Stimulated activated naive CD4-positive, alpha-beta T cell (primary cell): ENCODE data around the gene SLC25A13.
"Not testable (repeated sequence)": the region's sequence is repeated elsewhere in the genome, so short reads cannot be mapped to it uniquely, and the experiment has no call there.

Source experiments
- DNase-seq, 6 experiments: peaks; one replicate each; lab custom pipeline; 2025; lab: John Stamatoyannopoulos, UW

SLC25A13 gene, protein sequence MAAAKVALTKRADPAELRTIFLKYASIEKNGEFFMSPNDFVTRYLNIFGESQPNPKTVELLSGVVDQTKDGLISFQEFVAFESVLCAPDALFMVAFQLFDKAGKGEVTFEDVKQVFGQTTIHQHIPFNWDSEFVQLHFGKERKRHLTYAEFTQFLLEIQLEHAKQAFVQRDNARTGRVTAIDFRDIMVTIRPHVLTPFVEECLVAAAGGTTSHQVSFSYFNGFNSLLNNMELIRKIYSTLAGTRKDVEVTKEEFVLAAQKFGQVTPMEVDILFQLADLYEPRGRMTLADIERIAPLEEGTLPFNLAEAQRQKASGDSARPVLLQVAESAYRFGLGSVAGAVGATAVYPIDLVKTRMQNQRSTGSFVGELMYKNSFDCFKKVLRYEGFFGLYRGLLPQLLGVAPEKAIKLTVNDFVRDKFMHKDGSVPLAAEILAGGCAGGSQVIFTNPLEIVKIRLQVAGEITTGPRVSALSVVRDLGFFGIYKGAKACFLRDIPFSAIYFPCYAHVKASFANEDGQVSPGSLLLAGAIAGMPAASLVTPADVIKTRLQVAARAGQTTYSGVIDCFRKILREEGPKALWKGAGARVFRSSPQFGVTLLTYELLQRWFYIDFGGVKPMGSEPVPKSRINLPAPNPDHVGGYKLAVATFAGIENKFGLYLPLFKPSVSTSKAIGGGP

DNA sequence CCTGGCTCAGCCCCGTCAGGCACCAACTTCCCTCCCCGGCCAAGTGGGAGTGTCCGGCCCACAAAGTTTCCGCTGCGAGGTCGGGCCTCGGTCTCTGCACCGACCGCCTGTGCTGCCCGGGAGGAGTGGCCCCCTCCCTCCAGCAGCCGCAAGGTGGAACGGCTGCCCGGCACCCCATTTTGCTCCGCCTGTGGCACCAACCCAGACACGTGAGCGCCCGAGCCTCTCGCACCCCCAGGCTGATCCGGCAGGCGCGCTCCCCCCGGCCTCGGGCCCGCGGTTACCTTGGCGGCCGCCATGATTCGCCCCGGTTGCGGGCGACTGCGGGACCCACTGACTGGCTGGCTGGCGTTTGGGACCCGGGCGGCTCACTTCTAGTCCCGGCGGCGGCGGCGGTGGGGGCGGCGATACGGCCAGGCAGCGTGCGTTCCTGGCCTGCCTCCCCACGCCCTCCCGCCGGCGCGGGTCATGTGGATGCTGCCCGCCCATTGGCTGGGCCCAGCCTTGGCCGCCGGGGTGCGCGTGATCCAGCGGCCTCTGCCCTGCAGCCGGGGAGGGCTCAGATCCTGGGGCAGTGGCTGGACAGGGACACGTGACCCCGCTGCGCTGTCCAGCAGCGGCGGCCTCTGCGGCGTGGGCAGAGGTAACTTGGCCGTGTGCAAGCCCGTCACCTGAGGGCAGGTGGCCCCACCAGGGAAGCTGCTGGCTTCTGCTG is at the start of gene SLC25A13:
SLC25A13 (minus strand) TSS at position 441 of the 715 bp plus-strand sequence; CDS start at position 299, 142 bp downstream.
- peak; percentile 31 to 70 (median 46) for DNase-seq

DNA sequence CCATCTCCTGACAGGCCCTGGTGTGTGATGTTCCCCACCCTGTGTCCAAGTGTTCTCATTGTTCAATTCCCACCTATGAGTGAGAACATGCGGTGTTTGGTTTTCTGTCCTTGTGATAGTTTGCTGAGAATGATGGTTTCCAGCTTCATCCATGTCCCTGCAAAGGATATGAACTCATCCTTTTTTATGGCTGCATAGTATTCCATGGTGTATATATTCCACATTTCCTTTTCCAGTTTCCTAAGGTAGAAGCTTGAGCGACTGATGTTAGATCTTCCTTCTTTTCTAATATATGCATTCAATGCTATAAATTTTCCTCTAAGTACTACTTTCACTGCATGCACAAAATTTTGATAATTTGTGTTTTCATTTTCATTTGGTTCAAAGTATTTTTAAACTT is 44.0 kb upstream of the SLC25A13 start:
- DNase-seq = not testable (repeated sequence)

DNA sequence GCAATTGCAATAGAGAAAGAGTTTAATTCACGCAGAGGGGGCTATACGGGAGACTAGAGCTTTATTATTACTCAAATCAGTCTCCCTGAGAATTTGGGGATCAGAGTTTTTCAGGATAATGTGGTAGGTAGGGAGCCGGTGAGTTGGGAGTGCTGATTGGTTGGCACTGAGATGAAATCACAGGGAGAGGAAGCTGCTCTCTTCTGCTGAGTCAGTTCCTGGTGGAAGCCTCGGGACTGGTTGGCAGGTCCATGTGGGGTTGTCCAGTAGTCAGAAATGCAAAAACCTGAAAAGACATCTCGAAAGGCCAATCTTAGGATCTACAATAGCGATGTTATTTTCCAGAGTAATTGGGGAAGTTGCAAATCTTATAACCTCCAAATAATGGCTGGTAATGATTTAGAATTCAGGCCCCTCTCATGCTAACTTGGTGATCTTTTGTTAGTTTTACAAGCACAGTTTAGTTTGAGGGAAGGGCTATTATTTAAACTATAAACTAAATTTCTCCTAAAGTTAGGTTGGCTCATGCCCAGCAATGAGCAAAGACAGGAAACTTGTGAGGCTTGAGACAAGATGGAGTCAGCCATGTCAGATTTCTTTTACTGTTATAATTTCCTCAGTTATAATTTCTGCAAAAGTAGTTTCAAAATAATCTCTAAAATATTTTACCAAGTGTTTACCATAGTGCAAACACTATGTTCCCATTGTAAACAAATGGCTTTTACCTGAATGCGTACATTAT is 39.4 kb upstream of the SLC25A13 start:
- no peak for DNase-seq

DNA sequence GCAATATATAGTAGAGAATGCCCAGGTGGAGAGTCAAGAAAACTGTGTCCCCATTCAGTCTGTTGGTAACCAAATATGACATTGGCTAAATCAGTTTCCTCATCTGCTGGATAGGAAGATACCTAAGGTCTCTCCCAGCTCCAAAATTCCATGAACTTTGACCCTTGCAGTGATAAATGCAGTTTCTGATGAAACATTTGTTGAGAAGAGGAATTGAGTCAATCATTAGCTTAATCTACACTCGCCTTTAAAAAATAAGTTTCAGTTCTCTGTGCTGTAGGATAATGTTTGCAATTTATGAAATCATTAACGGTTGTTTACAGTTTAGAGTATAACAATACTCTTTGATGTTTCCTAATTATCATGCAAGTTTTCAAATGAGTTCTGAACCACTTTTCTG is 38.0 kb upstream of the SLC25A13 start:
- no peak for DNase-seq

DNA sequence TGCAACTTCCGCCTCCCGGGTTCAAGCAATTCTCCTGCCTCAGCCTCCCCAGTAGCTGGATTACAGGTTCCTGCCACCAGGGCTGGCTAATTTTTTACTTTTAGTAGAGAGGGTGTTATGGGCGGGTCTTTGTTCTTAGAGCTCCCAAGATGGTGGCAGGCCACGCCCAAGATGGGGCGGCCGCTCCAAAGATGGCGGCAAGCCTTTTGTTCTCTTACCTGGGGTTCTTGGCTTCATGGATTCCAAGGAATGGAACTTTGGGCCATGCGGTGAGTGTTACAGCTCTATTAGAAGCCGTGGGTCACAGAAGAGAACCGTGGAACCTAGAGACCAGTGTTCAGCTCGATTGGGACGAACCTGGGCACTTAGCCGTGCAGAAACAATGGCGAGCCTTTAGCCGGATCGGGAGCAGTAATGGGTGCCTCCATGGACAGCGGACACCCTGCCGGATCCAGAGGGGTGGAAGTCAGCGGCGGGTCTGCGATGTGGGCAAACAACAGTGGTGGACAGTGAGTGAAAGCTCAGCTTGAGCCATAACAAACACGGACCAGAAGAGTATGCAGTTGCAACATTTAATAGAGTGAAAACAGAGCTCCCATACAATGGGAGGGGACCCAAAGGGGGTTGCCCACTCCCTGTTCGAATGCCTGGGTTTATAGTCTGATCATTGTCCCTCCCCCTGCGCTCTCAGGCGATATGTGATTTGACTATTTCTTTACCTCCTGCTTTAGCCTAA is 36.5 kb upstream of the SLC25A13 start:
- not testable (repeated sequence) for DNase-seq

DNA sequence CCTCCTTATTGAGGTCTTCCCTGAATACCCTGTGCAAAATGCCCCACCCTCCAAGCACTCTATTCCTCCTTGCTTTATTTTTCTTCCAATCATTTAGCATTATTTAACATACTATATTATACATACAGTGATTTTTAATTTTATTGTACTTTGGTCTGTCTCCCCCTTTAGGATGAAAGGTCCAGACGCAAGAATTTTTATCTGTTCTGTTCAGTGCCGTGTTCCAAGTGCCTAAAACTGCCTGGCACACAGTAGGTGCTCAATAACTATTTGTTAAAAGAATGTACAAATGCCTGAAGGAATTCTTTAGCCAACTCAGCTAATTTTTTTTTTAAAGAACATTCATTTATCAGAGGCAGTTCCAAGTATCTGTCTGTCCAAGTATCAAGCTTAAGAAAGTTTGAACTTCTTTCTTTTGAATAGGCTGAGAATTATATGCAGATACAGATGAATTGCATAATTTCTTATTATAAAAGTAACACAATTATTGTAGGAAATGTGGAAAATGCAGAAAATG is 34.1 kb upstream of the SLC25A13 start:
- DNase-seq = no peak

DNA sequence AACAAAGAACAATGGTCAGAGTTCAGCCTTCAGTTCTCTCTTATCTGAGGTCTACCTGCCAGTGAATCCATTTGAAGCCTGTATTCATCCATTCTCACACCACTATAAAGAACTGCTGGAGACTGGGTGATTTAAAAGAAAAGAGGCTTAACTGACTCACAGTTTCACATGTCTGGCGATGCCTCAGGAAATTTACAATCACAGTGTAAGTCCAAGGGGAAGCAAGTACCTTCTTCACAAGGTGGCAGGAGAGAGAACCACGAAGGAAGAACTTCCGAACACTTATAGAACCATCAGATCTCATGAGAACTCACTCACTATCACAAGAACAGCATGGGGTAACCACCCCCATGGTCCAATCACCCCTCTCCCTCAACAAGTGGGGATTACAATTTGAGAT is 33.0 kb upstream of the SLC25A13 start:
- DNase-seq = no peak

DNA sequence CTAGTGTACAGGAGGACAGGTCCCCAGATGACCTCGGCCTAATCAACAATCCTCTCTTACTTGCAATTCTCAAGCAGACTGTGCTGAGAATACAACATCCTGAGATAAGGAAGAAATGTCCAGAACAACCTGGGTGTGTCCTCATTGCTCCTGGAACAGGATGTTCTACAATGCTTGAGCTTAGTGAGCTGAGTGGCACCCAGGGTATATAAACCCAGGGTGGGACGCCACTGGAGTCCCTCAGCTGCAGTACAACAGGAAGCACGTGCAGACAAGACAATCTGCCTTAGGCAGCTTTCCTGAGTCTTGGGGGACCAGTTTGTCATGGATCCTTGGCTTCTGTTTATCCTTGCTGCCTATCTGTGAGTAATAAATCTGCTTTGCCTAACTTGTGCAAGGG is 27.7 kb upstream of the SLC25A13 start:
- no peak for DNase-seq

DNA sequence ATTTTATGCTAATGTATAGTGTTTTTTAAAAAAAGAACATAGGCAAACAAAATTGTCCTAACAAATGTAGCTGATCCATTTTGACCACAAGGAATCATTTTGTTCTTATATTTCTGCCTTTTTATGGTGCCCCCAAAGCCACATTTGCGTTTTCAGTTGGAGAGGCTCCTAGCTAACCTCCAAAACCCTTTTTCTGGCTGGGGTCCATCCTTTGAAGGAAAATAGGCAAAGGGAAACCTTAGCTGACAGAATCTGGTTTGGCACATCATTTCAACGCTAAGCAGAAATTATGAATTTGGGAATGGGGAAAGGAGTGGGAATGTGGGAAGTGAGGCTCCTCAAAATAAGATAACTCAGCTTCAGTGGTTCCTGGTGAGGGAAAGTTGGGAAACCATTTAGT is 25.6 kb upstream of the SLC25A13 start:
- no peak for DNase-seq

DNA sequence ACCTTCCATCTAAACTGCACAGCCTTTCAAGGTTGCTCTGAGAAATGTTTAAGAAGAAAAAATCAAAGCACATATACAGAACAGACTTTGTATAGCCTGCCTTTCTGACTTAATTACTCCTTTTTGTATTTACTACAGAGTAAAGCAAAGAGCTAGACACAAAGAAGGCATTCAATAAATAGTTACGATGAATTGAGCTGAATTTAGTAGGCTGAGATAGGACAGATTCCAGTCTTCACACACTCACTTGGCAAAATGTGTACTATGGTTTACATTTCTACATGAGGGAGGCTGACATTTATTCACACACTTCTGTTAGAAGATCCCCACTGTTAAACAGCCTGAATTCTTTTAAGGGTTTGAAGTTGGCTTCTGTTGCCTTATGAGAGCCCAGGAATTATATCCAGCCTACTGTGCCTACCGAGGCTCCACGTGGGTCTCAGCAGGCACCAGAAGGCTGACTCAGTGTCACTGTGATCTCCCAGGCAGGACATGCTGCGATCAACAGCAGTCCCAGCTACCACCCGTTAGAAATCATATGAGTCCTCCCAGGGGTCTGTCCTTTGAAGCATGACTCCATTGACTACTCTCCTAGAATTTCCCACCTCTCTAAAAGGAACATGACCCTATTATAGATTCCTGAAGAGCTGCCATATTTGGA is 24.5 kb upstream of the SLC25A13 start:
- no peak for DNase-seq

DNA sequence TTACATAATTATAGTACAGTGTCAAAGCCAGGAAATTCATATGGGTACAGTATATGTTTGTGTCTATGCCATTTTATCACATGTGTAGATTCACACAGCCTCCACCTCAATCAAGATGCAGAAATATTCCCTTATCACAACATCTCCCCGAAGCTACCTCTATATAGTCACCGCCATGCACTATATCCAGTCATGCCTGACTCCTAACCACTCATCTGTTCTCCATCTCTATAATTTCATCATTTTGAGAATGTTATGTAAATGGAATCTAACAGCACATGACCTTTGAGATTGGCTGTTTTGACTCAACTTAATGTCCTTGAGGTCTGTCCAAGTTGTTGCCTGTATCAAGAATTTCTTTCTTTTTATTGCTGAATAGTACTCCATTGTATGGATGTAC is 22.3 kb upstream of the SLC25A13 start:
- no peak for DNase-seq

DNA sequence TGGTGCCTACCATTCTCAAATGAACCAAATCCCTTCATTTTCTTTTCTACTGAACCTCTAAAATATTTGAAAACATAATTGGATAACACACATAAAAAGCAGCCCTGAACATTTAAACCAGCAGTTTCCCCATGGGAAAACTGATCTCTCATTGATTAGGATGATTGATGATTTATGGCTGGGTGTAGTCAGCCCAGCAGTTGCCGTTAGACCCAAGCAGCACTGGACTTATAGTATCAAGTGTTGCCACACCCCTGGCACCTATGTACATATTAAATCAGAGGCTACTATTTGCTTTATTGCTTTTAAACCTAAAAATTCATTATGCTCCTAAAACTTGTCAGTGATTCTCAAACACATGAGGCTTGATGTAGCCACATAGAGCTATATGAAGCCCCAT is 20.2 kb upstream of the SLC25A13 start:
- DNase-seq = no peak

DNA sequence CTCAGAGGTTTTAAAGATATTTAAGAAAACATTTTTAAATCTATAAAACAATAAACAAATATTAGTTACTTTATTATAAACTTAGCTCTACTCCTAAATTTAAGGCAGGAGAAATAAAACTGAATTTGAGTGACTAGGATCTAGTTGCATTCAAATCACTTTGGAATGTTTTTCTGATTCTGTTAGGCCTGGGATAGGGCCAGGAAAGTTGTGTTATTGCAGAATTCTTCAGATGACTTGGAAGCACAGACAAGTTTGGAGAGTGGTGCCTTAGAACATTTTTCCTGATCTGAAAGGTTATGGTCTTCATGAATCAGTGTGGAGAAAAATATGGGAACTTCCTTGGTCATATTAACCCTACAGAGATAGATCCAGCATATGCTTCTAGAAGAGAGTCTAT is 15.6 kb upstream of the SLC25A13 start:
- DNase-seq = no peak

DNA sequence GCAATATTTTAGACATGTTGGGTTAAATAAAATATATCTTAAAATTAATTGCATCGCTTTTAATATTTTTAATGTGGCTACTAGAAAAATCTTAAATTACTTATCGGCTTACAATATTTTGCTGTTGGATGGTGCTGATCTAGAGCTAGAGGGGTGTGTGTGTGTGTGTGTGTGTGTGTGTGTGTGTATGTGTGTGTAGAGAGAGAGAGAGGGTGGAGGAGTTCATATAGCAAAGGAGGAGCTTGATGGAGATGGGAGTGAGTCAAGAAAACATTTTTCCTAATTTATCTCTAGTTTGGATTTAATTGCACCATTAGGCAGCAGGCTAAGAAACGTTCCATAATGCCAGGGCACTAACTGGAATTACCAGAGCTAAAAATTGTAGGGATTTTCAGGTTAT is 10.4 kb upstream of the SLC25A13 start:
- DNase-seq = no peak

DNA sequence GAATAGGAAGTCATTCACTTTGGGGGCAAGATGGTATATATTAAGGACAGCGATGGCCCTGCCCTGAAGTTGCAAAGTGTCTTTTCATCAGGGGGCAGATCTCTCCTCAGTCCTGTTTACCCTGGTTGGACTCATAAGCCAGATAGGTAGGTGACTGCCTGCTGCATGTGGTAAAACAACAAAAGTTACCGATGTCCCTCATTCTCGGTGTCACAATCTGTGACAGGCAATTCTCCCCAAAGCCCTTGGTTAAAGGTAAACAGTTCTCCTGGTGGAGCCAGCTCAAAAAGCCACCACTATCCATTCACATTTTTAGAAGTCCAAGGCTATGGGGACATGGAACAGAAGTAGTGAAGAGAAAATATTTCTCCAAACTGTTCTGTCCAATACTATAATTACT is 9.9 kb upstream of the SLC25A13 start:
- no peak for DNase-seq

DNA sequence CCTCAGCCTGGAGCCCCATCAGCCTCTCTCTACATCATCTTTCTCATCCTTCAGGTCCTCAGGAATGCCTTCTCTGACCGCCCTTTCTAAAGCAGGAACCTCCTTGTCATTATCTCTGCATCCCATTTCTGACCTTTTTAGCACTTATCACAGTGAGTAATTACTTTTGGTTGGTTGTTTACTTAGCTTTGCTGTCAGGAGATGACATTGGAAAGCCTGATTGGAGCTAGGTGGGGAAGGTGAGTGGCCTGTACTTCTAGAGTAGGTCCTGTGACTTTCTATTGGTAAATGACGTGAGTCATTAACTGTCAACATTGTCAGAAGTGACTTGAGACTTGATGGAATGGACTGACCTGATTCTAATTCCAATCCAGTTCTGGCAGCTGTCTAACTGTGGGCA is 9.3 kb upstream of the SLC25A13 start:
- no peak for DNase-seq

DNA sequence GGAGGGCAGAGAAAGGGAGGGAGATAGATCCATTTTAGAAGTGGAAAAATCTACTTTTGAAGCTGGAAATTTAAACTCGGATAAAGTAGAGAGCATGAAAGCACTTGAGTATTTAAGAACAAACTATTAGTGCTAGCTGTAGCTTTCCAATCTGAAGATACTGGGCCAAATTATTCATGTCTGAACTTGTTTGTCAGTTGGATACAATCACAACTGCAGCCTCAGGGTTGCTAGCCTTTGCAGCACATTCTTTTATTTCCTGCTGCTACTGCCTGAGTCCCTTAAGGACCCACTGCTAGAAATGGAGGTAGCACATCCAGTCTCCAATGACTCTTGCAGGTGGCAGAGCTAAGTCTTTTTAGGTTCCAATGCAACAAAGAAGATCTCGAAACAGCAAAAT is 8.3 kb upstream of the SLC25A13 start:
- DNase-seq = no peak

DNA sequence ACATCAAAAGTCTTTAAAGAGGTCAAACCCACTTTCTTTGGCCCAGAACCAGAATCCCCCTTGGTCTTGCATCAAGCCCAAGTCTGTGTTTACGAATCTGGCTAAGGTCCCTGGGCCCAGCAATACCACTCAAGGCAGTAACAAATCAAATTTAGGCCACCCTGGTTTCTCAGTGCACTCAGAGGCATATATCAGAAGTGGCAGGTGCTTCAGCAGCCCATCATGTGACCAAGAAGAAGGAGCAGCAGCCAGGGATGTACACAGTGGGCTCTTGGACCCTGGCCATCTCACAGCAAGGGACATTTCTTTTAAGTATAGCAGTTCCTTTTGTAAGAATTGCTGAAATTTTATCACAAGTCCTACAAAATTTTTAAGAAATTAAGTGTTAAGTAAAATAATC is 7.3 kb upstream of the SLC25A13 start:
- no peak for DNase-seq

DNA sequence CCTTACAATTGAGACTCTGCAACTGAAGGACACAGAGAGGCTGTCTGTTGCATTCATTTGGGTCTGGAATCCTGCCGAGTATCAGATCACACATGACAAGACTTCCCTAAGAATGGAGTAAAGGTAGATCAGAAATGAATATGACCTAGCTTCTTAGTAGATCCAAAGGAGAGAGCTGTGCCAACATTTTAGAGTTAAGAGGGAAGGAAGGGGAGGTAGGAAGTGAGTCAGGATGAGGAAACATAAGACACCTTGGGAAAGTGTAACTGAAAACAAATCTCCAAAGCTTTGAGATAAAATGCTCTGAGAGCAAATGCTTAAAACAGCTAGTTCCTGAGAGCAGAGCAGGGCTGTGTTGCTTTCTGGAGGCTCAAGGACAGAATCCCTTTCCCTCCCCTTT is 6.1 kb upstream of the SLC25A13 start:
- DNase-seq = no peak

DNA sequence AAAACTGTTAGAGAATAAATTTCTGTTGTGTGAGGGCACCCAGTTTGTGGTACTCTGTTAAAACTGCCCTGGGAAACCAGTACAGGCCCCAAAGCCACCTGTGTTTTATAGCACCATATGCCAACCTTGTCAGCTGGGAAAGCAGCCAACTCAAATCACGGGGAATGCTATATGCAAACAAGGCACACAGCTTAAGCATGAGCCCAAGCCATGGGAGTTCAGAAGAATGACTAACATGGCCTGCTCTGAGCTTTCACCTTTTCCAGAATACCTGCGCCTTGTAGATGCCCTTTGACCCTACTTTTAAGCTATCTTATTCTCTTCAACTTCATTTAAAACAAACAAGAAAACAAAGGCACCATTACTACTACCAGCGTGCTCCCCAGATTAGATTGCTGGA is 5.5 kb upstream of the SLC25A13 start:
- no peak for DNase-seq

DNA sequence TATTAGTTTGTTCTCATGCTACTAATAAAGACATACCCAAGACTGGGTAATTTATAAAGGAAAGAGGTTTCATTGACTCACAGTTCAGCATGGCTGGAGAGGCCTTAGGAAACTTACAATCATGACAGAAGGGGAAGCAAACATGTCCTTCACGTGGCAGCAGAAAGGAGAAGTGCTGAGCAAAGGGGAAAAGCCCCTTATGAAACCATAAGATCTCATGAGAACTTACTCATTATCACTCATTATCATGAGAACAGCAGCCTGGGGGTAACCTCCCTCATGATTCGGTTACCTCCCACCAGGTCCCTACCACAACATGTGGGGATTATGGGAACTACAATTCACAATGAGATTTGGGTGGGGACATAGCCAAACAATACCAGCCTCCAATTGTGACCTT is 4.9 kb upstream of the SLC25A13 start:
- not testable (repeated sequence) for DNase-seq
